Neural progenitor cell (in vitro differentiated cells): Measurements from ENCODE around the gene NEDD1.

ENCODE experiments used
- CTCF ChIP-seq: fragments of 200-600 bp; sonication (generic); IDR thresholded peaks from 2 replicates; pipeline ENCODE4 v1.5.1; 2017; ENCODE audit warnings: antibody characterized with exemption, mild to moderate bottlenecking
- EZH2phosphoT487 ChIP-seq: fragments of 200-600 bp; sonication (generic); IDR thresholded peaks from 2 replicates; pipeline ENCODE4 v1.6.1; 2017; ENCODE audit warnings: antibody characterized with exemption

GRCh38 chr12:96889273-96889933 is 17.7 kb upstream of the NEDD1 start:
- TF ChIP-seq CTCF = no peak
- no peak for TF ChIP-seq EZH2phosphoT487
